ENCODE results near the gene ABCB7. TPM values are rescaled to one million over a fixed set of nuclear protein-coding genes. Genes with fewer than 3 reads are reported as not detected.
A peak's percentile ranks its signal among the peaks of the same experiment; 100 is the strongest.
"Not testable (repeated sequence)": the region's sequence is repeated elsewhere in the genome, so short reads cannot be mapped to it uniquely, and the experiment has no call there.

ABCB7 gene
- total RNA-seq = 10 to 100 TPM; 22.9 to 26.7 TPM

- ChIA-PET POLR2A (no interaction called here), CTCF (no interaction called here)
- Mint-ChIP-seq H3K36me3 (ENCODE audit: low read depth) (peaks cover 3% of the 10 kb centered on the region), H3K4me1 (peaks cover 27% of the 10 kb centered on the region), H3K4me3 (peak within 1 kb of the TSS; percentile 91), H3K9me3 (no peaks in the 10 kb centered on the region), H3K27me3 (no peaks in the 10 kb centered on the region), H3K27ac (peak within 1 kb of the TSS; percentile 93)
- DNase-seq = peak; percentile 62
These were observed at the start of gene ABCB7 for GRCh38 chrX:75155827-75156525. ABCB7 (minus strand) TSS chrX:75156283; CDS start chrX:75156272, 11 bp downstream.

DNA sequence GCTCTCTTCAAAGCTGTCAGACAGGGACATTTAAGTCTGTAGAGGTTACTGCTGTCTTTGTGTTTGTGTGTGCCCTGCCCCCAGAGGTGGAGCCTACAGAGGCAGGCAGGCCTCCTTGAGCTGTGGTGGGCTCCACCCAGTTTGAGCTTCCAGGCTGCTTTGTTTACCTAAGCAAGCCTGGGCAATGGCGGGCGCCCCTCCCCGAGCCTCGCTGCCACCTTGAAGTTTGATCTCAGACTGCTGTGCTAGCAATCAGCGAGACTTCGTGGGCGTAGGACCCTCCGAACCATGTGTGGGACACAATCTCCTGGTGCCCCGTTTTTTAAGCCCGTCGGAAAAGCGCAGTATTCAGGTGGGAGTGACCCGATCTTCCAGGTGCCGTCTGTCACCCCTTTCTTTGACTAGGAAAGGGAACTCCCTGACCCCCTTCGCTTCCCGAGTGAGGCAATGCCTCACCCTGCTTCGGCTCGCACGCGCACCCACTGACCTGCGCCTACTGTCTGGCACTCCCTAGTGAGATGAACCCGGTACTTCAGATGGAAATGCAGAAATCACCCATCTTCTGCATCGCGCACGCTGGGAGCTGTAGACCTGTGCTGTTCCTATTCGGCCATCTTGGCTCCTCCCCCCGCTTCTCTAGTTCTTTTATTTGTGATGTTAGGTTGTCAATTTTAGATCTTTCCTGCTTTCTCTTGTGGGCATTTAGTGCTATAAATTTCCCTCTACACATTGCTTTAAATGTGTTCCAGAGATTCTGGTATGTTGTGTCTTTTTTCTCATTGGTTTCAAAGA is 32.5 kb upstream of the ABCB7 start:
- H3K36me3 Mint-ChIP-seq (ENCODE audit: low read depth); H3K27me3 Mint-ChIP-seq; POLR2A ChIA-PET; H3K4me1 Mint-ChIP-seq; H3K27ac Mint-ChIP-seq; DNase-seq; H3K4me3 Mint-ChIP-seq; H3K9me3 Mint-ChIP-seq; CTCF ChIA-PET: not testable (repeated sequence)

DNA sequence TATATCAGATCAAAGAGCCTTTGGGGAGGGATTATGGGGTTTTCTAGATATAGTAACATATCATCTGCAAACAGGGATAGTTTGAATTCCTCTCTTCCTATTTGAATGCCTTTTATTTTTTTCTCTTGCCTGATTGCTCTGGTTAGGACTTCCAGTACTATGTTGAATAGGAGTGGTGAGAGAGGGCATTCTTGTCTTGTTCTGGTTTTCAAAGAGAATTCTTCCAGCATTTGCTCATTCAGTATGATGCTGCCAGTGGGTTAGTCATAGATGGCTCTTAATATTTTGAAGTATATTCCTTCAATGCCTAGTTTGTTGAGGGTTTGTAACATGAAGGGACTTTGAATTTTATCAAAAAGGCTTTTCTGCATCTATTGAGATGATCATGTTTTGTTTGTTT is 25.6 kb upstream of the ABCB7 start:
- no peak overlapping the region for H3K27ac Mint-ChIP-seq
- CTCF ChIA-PET = no interaction called here
- no peak for DNase-seq
- no peaks in the 10 kb centered on the region for H3K27me3 Mint-ChIP-seq
- no peaks in the 10 kb centered on the region for H3K9me3 Mint-ChIP-seq
- H3K4me3 Mint-ChIP-seq = no peak overlapping the region
- no peaks in the 10 kb centered on the region for H3K36me3 Mint-ChIP-seq (ENCODE audit: low read depth)
- POLR2A ChIA-PET = no interaction called here
- no peaks in the 10 kb centered on the region for H3K4me1 Mint-ChIP-seq

GRCh38 chrX:75179536-75180293 is 23.6 kb upstream of the ABCB7 start:
- H3K27me3 Mint-ChIP-seq; POLR2A ChIA-PET; H3K4me1 Mint-ChIP-seq; CTCF ChIA-PET; H3K4me3 Mint-ChIP-seq; H3K36me3 Mint-ChIP-seq (ENCODE audit: low read depth); DNase-seq; H3K27ac Mint-ChIP-seq; H3K9me3 Mint-ChIP-seq: not testable (repeated sequence)

DNA sequence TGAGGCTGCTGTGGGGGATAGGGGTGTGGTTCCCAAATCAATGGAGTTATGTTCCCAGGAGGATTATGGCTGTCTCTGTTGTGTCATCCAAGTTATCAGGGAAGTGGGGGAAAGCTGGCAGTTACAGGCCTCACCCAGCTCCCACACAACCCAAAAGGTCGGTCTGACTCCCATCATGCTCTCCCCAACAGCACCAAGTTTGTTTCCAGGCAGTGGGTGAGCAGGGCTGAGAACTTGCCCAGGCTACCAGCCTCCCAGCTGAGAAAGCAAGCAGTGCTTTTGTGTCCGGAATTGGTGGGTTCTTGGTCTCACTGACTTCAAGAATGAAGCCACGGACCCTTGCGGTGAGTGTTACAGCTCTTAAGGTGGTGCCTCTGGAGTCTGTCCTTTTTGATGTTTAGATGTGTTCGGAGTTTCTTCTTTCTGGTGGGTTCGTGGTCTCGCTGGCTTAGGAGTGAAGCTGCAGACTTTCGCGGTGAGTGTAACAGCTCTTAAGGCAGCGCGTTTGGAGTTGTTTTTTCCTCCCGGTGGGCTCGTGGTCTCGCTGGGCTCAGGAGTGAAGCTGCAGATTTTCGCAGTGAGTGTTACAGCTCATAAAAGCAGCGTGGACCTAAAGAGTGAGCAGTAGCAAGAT is 16.3 kb upstream of the ABCB7 start:
- H3K4me3 Mint-ChIP-seq, DNase-seq, CTCF ChIA-PET: not testable (repeated sequence)

GRCh38 chrX:75158054-75158453 is 2.0 kb upstream of the ABCB7 start:
- CTCF ChIA-PET = interaction anchor here (0.6 kb wide), 1 partner anchor 1221 kb away, joined by 4 read pairs; no protein-coding TSS in a partner anchor
- no peak overlapping the region for H3K4me3 Mint-ChIP-seq
- no peaks in the 10 kb centered on the region for H3K9me3 Mint-ChIP-seq
- POLR2A ChIA-PET = interaction anchor here (0.6 kb wide), 1 partner anchor 1020 kb away, joined by 3 read pairs; no protein-coding TSS in a partner anchor
- no peak overlapping the region for H3K27ac Mint-ChIP-seq
- peaks cover 27% of the 10 kb centered on the region for H3K4me1 Mint-ChIP-seq
- DNase-seq = no peak
- H3K36me3 Mint-ChIP-seq (ENCODE audit: low read depth) = peaks cover 3% of the 10 kb centered on the region
- no peaks in the 10 kb centered on the region for H3K27me3 Mint-ChIP-seq

More for the DNA sequence above, 16.3 kb upstream of the ABCB7 start:
- H3K4me1 Mint-ChIP-seq; H3K27ac Mint-ChIP-seq; H3K36me3 Mint-ChIP-seq (ENCODE audit: low read depth); POLR2A ChIA-PET; H3K9me3 Mint-ChIP-seq; H3K27me3 Mint-ChIP-seq: not testable (repeated sequence)

DNA sequence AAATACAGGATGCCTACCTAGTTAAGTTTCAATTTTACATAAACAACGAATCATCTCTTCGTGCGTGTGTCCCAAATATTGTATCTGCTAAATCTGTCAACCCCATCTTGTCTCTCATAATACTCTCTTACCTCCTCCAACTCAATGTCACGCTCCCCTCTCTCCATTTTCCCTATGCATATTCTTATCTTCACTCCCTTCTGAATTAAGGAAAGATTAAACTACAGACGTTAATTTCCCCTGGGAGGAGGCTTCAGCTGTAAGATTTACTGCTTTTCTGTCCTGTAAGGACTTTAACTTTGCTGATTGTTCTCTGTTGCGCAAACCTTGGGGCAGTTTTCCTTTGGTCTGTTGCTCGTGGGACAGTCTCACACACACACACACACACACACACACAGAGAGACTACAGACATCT is 455 bp upstream of the ABCB7 start:
- CTCF ChIA-PET = no interaction called here
- peak overlapping the region; percentile 91 for H3K4me3 Mint-ChIP-seq
- no peaks in the 10 kb centered on the region for H3K9me3 Mint-ChIP-seq
- H3K36me3 Mint-ChIP-seq (ENCODE audit: low read depth) = peaks cover 3% of the 10 kb centered on the region
- DNase-seq = no peak
- POLR2A ChIA-PET = no interaction called here
- peak overlapping the region; percentile 93 for H3K27ac Mint-ChIP-seq
- H3K27me3 Mint-ChIP-seq = no peaks in the 10 kb centered on the region
- peaks cover 27% of the 10 kb centered on the region for H3K4me1 Mint-ChIP-seq

- CTCF ChIA-PET = interaction anchor here (1.7 kb wide), 1 partner anchor 17 kb away, joined by 4 read pairs; no protein-coding TSS in a partner anchor
- H3K27ac Mint-ChIP-seq = peak overlapping the region; percentile 93
- no peaks in the 10 kb centered on the region for H3K27me3 Mint-ChIP-seq
- POLR2A ChIA-PET = no interaction called here
- H3K4me1 Mint-ChIP-seq = peaks cover 27% of the 10 kb centered on the region
- H3K36me3 Mint-ChIP-seq (ENCODE audit: low read depth) = peaks cover 3% of the 10 kb centered on the region
- H3K4me3 Mint-ChIP-seq = peak overlapping the region; percentile 91
- no peaks in the 10 kb centered on the region for H3K9me3 Mint-ChIP-seq
- no peak for DNase-seq
These were observed 646 bp downstream of the ABCB7 start for GRCh38 chrX:75155447-75155826.

DNA sequence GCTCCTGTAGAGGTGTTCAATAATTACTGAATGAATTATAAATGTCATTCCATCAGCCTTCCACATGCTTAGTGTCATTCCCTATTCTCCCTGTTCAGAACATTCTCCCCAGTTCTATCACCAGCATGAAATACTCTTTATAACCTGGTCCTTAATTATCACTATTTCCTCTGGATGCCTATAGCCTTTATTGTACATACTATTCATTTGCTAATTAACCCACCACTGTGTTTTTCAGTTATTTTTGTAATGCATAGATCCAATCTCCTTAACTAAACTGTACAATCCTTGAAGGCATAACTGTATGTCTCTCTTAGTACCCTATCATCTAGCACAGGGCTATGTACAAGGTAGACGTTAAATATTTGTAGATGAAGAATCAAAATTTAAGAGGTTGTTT is 1.2 kb downstream of the ABCB7 start:
- CTCF ChIA-PET = interaction anchor here (1.7 kb wide), 1 partner anchor 17 kb away, joined by 4 read pairs; no protein-coding TSS in a partner anchor
- Mint-ChIP-seq H3K4me3 (peak overlapping the region; percentile 91), H3K36me3 (ENCODE audit: low read depth) (peaks cover 3% of the 10 kb centered on the region), H3K27me3 (no peaks in the 10 kb centered on the region), H3K4me1 (peaks cover 27% of the 10 kb centered on the region), H3K27ac (peak overlapping the region; percentile 76), H3K9me3 (no peaks in the 10 kb centered on the region)
- POLR2A ChIA-PET = no interaction called here
- no peak for DNase-seq

GRCh38 chrX:75151827-75152592 is 4.1 kb downstream of the ABCB7 start:
- CTCF ChIA-PET = no interaction called here
- Mint-ChIP-seq H3K27ac (no peak overlapping the region), H3K4me1 (peaks cover 22% of the 10 kb centered on the region), H3K4me3 (no peak overlapping the region), H3K9me3 (no peaks in the 10 kb centered on the region), H3K36me3 (ENCODE audit: low read depth) (peaks cover 10% of the 10 kb centered on the region), H3K27me3 (no peaks in the 10 kb centered on the region)
- no peak for DNase-seq
- POLR2A ChIA-PET = interaction anchor here (0.7 kb wide), 1 partner anchor 35 kb away, joined by 3 read pairs; no protein-coding TSS in a partner anchor

DNA sequence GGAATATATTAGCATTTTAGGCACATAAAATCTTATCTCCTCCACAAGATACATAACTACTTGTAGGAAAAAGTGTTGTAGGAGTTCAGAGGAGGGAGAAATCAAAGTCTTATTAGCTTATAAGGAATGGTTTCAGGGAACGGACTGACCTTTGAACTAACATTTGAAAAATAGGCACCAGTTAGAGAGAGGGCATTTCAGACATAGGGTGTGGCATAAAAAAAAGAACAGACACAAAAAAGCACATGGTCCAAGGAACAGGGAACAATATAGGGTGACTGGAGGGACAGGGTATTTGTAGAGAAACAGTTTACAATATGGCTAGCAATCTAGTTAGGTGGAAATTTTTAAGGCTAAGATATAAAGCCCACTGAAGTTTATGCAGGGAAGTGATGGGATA is 6.4 kb downstream of the ABCB7 start:
- Mint-ChIP-seq H3K36me3 (ENCODE audit: low read depth) (peaks cover 13% of the 10 kb centered on the region), H3K4me3 (no peak overlapping the region), H3K27ac (no peak overlapping the region), H3K4me1 (peaks cover 13% of the 10 kb centered on the region), H3K9me3 (no peaks in the 10 kb centered on the region), H3K27me3 (no peaks in the 10 kb centered on the region)
- DNase-seq = no peak
- ChIA-PET POLR2A (no interaction called here), CTCF (no interaction called here)

GRCh38 chrX:75132672-75133071 is 23.4 kb downstream of the ABCB7 start:
- Mint-ChIP-seq H3K9me3 (peaks cover 10% of the 10 kb centered on the region), H3K27ac (no peak overlapping the region), H3K27me3 (no peaks in the 10 kb centered on the region), H3K4me1 (peaks cover 14% of the 10 kb centered on the region), H3K4me3 (no peak overlapping the region), H3K36me3 (ENCODE audit: low read depth) (peaks cover 12% of the 10 kb centered on the region)
- ChIA-PET CTCF (no interaction called here), POLR2A (no interaction called here)
- no peak for DNase-seq
